ENCODE data around the gene ANKRD33. TPM values are rescaled to one million over a fixed set of nuclear protein-coding genes. Genes with fewer than 3 reads are reported as not detected.

The ANKRD33 gene
- total RNA-seq, 2 experiments from 2014 or later, result not detected

- H3K4me3 ChIP-seq (ENCODE audit: low read depth, low read length, poor library complexity, severe bottlenecking), result no peak overlapping the region
- no peaks in the 10 kb centered on the region for H3K9me2 ChIP-seq (ENCODE audit: insufficient read depth, low read length)
- H3K36me3 ChIP-seq (ENCODE audit: insufficient read depth, low read length), result no peaks in the 10 kb centered on the region
- no peaks in the 10 kb centered on the region for H3K79me2 ChIP-seq (ENCODE audit: insufficient read depth, low read depth, low read length)
- no peaks in the 10 kb centered on the region for H4K20me1 ChIP-seq (ENCODE audit: insufficient read depth, low read length)
- no peak overlapping the region for H3K27ac ChIP-seq (ENCODE audit: low read depth, low read length, poor library complexity, severe bottlenecking)
- CTCF ChIA-PET (ENCODE audit: unreplicated experiment), result no interaction called here
- BruUV-seq (replicated peaks), result no TSS peak
- no peak overlapping the region for H2AFZ ChIP-seq (ENCODE audit: low read length)
- intact Hi-C loops (cut with micrococcal nuclease; ENCODE audit: unreplicated experiment), result no loop called here
- TF ChIP-seq EZH2phosphoT487 (IDR thresholded peaks at IDR 0.05; ENCODE audit: borderline replicate concordance, low read depth, low read length) (no peak), CTCF (conservative IDR thresholded peaks at IDR 0.05; ENCODE audit: low read length) (no peak)
- H3K4me2 ChIP-seq (ENCODE audit: low read length), result no peak overlapping the region
- no peaks in the 10 kb centered on the region for H3K4me1 ChIP-seq (ENCODE audit: insufficient read depth, low read length, poor library complexity, severe bottlenecking)
- POLR2A ChIA-PET, result interaction anchor here (0.6 to 0.7 kb wide), 2 partner anchors 70 to 177 kb away, joined by 3 to 8 read pairs; no protein-coding TSS in a partner anchor
- DNase-seq (ENCODE audit: low spot score), result no peak
- H3K9me3 ChIP-seq (ENCODE audit: low read length), result no peaks in the 10 kb centered on the region
Observed at GRCh38 chr12:51850965-51851299, 37.0 kb upstream of the ANKRD33 start.

GRCh38 chr12:51851413-51852124, 36.3 kb upstream of the ANKRD33 start:
- H4K20me1 ChIP-seq (ENCODE audit: insufficient read depth, low read length), result no peaks in the 10 kb centered on the region
- no peaks in the 10 kb centered on the region for H3K36me3 ChIP-seq (ENCODE audit: insufficient read depth, low read length)
- no peaks in the 10 kb centered on the region for H3K79me2 ChIP-seq (ENCODE audit: insufficient read depth, low read depth, low read length)
- H3K9me3 ChIP-seq (ENCODE audit: low read length), result no peaks in the 10 kb centered on the region
- no peak overlapping the region for H3K4me3 ChIP-seq (ENCODE audit: low read depth, low read length, poor library complexity, severe bottlenecking)
- BruUV-seq (replicated peaks), result no TSS peak
- no peak overlapping the region for H3K27ac ChIP-seq (ENCODE audit: low read depth, low read length, poor library complexity, severe bottlenecking)
- no peak overlapping the region for H3K4me2 ChIP-seq (ENCODE audit: low read length)
- DNase-seq (ENCODE audit: low spot score), result no peak
- intact Hi-C loops (cut with micrococcal nuclease; ENCODE audit: unreplicated experiment), result no loop called here
- TF ChIP-seq EZH2phosphoT487 (IDR thresholded peaks at IDR 0.05; ENCODE audit: borderline replicate concordance, low read depth, low read length) (no peak), CTCF (conservative IDR thresholded peaks at IDR 0.05; ENCODE audit: low read length) (no peak)
- no peak overlapping the region for H2AFZ ChIP-seq (ENCODE audit: low read length)
- H3K4me1 ChIP-seq (ENCODE audit: insufficient read depth, low read length, poor library complexity, severe bottlenecking), result no peaks in the 10 kb centered on the region
- H3K9me2 ChIP-seq (ENCODE audit: insufficient read depth, low read length), result no peaks in the 10 kb centered on the region
- ChIA-PET POLR2A (interaction anchor here (0.7 kb wide), 1 partner anchor 177 kb away, joined by 8 read pairs; no protein-coding TSS in a partner anchor), CTCF (ENCODE audit: unreplicated experiment) (no interaction called here)

GRCh38 chr12:51852404-51853137, 35.3 kb upstream of the ANKRD33 start:
- no peaks in the 10 kb centered on the region for H3K79me2 ChIP-seq (ENCODE audit: insufficient read depth, low read depth, low read length)
- TF ChIP-seq EZH2phosphoT487 (IDR thresholded peaks at IDR 0.05; ENCODE audit: borderline replicate concordance, low read depth, low read length), result no peak
- TF ChIP-seq CTCF (conservative IDR thresholded peaks at IDR 0.05; ENCODE audit: low read length), result no peak
- no peaks in the 10 kb centered on the region for H3K4me1 ChIP-seq (ENCODE audit: insufficient read depth, low read length, poor library complexity, severe bottlenecking)
- no peaks in the 10 kb centered on the region for H4K20me1 ChIP-seq (ENCODE audit: insufficient read depth, low read length)
- POLR2A ChIA-PET, result no interaction called here
- H3K9me2 ChIP-seq (ENCODE audit: insufficient read depth, low read length), result no peaks in the 10 kb centered on the region
- intact Hi-C loops (cut with micrococcal nuclease; ENCODE audit: unreplicated experiment), result no loop called here
- no TSS peak for BruUV-seq (replicated peaks)
- DNase-seq (ENCODE audit: low spot score), result no peak
- CTCF ChIA-PET (ENCODE audit: unreplicated experiment), result no interaction called here
- H3K9me3 ChIP-seq (ENCODE audit: low read length), result no peaks in the 10 kb centered on the region
- no peak overlapping the region for H3K27ac ChIP-seq (ENCODE audit: low read depth, low read length, poor library complexity, severe bottlenecking)
- no peaks in the 10 kb centered on the region for H3K36me3 ChIP-seq (ENCODE audit: insufficient read depth, low read length)
- H2AFZ ChIP-seq (ENCODE audit: low read length), result no peak overlapping the region
- no peak overlapping the region for H3K4me2 ChIP-seq (ENCODE audit: low read length)
- H3K4me3 ChIP-seq (ENCODE audit: low read depth, low read length, poor library complexity, severe bottlenecking), result no peak overlapping the region
